NCI-H1092 treated with DMSO at 0.1 percent for 48 hours (cell line): ENCODE data around the gene KMT2A.
A peak's percentile ranks its signal among the peaks of the same experiment; 100 is the strongest.
"Not testable (repeated sequence)": the region's sequence is repeated elsewhere in the genome, so short reads cannot be mapped to it uniquely, and the experiment has no call there.

Source experiments
- DNase-seq: peaks from one replicate; lab custom pipeline; 2025; lab: John Stamatoyannopoulos, UW

KMT2A gene

DNA sequence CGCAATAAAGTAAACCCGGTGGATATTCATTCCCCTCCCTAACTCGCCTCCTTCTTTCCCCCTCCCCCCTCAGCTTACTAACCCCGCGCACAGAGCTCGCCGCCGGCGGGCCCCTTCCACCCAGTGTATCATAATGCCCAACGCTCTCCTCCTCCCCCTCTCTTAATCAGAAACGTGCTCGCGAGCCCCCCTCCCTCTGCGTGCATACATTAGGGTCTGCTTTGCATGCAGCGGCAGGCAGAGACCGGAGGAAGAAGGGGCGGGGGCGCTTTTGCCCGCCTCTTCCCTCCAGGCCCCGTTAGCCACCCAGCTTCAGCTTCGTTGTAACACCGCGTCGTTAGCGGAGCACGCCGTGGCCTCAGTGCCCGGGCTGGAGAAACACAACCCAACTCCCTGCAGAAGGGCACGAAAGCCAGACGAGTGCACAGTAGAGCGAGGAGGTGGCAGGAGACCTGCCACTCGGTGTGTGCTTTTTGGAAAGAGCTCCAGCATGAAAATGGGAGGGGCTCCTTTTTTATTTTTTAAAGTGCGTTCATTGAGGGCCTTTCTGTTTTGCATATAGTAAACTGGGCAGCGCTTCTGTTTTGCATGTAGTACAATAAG, 901 bp upstream of the KMT2A start:
- DNase-seq: peak; percentile 96

GRCh38 chr11:118436639-118437207, 431 bp downstream of the KMT2A start:
- no peak for DNase-seq

GRCh38 chr11:118437208-118438125, 1.2 kb downstream of the KMT2A start:
- DNase-seq: peak; percentile 52

- DNase-seq: no peak
Observed at GRCh38 chr11:118438314-118438931, 2.1 kb downstream of the KMT2A start.

- no peak for DNase-seq
Observed at GRCh38 chr11:118439646-118440045, 3.4 kb downstream of the KMT2A start.

DNA sequence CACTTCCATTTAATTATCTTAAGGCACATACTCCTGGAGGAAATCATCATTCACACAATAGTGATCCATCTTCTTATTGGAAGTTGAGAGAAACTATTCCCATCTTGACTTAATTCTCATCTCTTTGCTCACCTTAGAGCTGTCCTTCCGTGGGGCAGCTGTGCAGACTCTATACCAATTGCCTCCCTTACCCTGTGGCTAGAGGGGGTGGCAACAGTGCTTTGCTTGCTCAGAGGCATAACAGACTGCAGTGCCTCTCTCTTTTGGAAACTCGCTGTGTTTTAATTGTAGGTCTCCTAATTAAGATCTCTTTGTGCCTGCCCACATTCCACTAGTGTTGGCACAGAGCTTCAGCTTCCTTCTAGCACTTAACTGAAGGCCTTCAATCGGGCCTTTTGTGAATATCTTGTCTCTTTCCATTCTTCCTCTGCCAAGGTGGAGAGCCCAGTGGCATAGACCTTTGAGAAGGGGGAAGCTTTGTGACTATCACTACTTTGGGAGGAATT, 5.5 kb downstream of the KMT2A start:
- DNase-seq: no peak

- no peak for DNase-seq
Observed at GRCh38 chr11:118442301-118442700, 6.0 kb downstream of the KMT2A start.

DNA sequence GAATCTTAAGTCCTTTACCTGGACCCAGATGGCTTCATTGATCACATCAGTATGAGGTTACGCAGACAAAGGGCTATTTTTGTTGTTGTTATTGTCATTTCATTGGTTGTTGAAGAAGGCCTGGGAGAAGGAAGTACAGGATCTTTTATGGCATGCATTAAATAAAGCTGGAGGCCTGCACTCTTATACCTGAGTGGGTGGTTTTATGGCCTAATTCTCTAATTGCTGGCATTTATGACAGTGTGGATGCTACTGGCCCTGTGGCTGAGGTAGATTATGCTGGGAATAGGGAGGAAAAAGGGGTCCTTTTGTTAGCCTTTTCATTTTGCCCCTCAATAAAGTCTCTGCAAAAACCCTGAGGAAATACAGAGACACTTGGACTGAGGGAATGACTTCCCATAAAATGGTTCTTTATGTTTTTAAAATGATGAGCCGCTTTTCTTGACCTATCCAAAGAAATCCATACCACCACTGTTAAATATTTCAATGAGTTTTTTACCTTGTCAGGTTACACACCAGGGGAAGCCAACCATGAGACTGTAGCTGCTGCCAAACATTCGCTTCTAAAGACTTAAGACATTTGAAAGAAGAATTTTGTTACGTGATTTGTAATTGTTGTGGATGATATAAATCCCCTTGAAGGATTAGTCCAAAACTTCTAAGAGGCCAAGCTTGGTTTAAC, 6.8 kb downstream of the KMT2A start:
- no peak for DNase-seq

- DNase-seq: no peak
Observed at GRCh38 chr11:118443590-118444218, 7.4 kb downstream of the KMT2A start.

DNA sequence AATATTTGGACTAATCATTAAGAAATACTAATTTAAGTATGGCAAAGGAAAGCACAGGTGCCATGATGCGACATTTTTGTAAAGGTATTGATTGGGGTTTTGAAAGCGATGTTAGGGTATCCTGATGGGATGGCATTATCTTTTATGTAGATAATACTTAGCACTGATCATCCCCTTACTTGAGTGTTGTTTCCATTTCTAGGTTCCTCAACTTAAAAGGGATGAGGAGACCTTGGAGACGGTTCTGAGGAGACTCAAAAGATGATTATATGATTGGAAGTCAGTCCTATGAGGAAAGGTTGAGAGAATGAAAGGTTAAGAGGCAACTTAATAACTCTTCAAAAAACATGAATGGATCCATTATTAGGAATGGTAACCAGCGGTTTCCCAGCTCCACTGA, 11.1 kb downstream of the KMT2A start:
- DNase-seq: no peak

- no peak for DNase-seq
Observed at GRCh38 chr11:118448294-118448693, 12.0 kb downstream of the KMT2A start.

DNA sequence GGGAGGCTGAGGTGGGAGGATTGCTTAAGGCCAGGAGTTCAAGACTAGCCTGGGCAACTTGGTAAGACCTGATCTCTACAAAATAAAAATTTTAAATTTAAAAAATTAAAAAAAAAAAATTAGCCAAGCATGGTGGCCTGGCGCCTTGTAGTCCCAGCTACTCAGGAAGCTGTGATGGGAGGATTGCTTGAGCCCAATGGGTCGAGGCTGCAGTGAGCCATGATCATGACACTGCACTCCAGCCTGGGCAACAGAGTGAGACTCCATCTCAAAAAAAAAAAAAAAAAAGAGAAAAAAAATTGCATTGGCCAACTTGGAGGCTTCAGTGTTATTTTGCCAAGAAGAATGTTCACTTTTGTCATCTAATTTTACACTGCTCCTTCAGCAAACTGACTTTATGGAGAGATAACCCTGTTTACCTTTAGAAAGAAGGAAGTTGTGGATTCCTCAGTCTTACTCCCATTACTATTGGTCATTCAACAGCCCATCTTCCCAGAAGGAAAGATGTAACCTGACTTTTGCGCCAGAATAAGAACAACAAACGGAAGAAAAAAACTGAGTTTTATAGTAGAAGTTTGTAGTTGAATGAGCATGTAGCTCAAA, 13.1 kb downstream of the KMT2A start:
- no peak for DNase-seq

- no peak for DNase-seq
Observed at GRCh38 chr11:118450451-118450850, 14.2 kb downstream of the KMT2A start.

GRCh38 chr11:118462178-118462577, 25.9 kb downstream of the KMT2A start:
- DNase-seq: no peak

DNA sequence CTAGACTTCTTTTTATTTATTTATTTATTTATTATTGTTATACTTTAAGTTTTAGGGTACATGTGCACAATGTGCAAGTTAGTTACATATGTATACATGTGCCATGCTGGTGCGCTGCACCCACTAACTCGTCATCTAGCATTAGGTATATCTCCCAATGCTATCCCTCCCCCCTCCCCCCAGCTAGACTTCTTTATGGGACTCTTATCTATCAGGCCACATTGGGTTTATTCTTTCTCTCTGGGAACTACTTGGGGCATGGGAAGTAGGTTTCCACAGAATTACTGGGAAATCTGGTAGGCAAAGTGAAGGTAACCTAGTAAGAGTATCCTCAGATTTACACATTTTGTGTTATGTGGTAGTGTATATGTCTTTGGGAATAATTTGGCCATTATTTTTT, 32.7 kb downstream of the KMT2A start:
- DNase-seq: not testable (repeated sequence)

DNA sequence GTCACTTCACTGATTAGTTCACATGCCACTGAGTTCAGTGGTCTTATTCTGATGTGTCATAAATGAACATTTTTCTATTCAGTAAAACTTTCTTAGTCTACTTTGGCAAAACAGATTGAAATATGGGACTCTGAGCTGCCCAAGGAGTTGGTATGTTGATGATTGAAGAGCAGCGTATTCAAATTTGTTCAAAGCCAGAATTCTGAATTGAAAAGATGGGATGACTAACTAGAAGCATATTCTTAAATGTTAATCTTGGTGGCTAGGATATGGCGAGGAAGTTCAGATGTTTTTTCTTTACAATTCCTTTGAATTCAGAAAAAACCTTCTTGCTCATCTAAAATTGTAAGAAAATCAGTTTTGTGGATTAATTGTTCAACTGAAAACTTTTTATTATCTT, 34.7 kb downstream of the KMT2A start:
- DNase-seq: no peak

- no peak for DNase-seq
Observed at GRCh38 chr11:118473537-118473936, 37.2 kb downstream of the KMT2A start.

DNA sequence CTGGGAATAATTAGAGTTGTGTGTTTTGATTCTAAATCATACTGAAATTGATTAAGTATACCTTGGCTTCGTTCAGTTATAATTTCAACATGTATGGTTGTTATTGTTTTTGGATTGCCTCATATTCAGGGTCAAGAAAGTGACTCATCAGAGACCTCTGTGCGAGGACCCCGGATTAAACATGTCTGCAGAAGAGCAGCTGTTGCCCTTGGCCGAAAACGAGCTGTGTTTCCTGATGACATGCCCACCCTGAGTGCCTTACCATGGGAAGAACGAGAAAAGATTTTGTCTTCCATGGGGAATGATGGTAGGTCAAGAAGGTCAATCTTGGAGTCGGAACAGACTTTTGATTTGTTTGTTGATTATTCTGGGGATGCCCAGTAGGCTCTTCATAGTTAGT, 40.4 kb downstream of the KMT2A start:
- DNase-seq: no peak

DNA sequence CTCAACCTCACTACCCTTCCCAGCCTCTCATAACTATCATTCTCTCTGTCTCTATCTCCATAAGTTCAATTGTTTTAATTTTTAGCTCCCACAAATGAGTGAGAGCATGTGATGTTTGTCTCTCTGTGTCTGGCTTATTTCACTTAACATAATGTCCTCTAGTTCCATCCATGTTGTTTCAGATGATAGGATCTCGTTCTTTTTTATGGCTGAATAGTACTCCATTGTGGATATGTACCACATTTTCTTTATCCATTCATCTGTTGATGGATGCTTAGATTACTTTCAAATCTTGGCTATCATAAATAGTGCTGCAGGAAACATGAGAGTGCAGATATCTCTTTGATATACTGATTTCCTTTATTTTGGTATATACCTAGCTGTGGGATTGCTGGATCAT, 44.9 kb downstream of the KMT2A start:
- DNase-seq: not testable (repeated sequence)

- no peak for DNase-seq
Observed at GRCh38 chr11:118484405-118484804, 48.1 kb downstream of the KMT2A start.

DNA sequence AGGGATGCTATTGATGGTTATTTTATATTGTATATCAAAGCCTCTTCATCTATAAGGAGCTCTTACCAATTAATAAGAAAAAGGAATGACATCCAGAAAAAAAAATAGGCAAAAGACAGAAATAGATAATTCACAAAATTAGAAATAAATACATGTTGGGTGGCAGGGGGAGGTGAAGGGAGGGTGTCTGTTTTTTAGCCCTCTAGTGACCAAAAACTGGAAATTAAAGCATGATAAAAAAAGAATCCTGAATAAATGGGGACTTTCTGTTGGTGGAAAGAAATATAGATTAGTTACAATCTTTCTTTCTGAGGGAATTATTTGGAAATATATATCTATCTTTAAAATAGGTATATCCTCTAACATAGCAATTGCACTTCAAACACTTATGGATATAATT, 49.0 kb downstream of the KMT2A start:
- no peak for DNase-seq
